Erythroblast (primary cell): ENCODE results near the gene SPATA16.
"Not testable (repeated sequence)": the region's sequence is repeated elsewhere in the genome, so short reads cannot be mapped to it uniquely, and the experiment has no call there.

ENCODE experiments used
- DNase-seq, 2 experiments: peaks; one replicate each; lab custom pipeline; 2025; lab: John Stamatoyannopoulos, UW
- GATA1 ChIP-seq: IDR thresholded peaks from 2 replicates; pipeline ENCODE4 v1.6.1; 2011; ENCODE audit warnings: low read depth, mild to moderate bottlenecking, control low read depth, low read length, moderate library complexity
- POLR2A ChIP-seq: IDR thresholded peaks from 2 replicates; pipeline ENCODE4 v1.6.1; 2011; ENCODE audit warnings: mild to moderate bottlenecking, low read length

The SPATA16 gene

DNA sequence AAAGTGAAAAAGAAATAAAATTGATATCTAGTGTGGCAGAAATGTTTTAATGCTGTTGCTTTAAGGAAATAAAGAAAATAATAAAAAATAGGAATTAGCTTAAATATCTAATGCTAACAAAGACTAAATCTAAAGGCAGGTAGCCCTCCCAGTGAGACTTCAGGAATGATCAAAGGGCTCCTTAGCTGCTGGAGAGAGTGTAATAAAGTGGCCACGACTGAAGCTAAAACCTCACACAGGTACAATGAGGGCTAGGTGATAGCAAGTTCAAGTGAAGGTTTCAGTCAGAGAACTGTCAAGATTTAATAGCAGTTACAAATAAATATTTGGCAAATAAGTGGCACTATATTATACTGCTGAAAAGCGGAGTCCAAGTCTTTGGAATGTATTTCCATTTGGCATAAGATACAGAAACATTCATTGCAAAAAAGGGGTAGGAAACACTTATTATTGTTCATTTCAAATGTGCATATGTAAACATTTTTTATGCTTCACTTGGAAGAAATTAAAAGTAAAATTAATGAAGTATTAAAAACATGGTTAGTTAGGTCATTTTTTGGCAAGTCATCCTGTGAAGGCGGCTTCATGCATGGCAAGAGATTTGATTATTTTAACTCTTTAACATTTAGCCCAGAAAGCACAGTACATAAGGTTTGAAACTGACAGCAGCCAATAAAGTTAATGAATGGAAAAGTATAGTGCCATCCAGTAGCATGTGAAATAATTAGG is 222.3 kb downstream of the SPATA16 start:
- TF ChIP-seq POLR2A, result no peak
- TF ChIP-seq GATA1, result no peak
- DNase-seq, result no peak

DNA sequence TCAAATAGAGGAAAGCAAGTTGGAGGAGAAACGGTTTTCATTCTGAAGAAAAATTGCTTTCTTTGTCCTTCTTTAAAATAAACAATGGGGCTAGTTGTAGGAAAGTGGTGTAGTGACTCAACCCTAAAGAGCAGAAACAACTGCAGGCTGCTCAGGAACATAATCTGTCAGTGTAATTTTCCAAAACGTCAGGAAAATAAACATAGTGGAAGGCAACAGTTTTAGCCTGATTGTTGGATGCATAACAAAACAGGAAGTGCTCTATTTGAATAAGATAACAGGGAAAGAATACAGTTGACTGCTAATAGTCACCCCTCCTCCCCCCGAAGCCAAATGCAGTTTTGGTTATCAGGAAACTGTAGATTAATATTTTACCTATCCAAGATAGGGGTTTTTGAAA is 222.9 kb downstream of the SPATA16 start:
- TF ChIP-seq POLR2A, result no peak
- no peak for TF ChIP-seq GATA1
- no peak for DNase-seq

- no peak for DNase-seq
- no peak for TF ChIP-seq GATA1
- TF ChIP-seq POLR2A, result no peak
Measured at GRCh38 chr3:172915911-172916514, 225.0 kb downstream of the SPATA16 start.

GRCh38 chr3:172914854-172915253 is 226.2 kb downstream of the SPATA16 start:
- no peak for TF ChIP-seq GATA1
- no peak for TF ChIP-seq POLR2A
- DNase-seq, result no peak

GRCh38 chr3:172913911-172914655 is 227.0 kb downstream of the SPATA16 start:
- TF ChIP-seq POLR2A, result no peak
- TF ChIP-seq GATA1, result no peak
- DNase-seq, result no peak

GRCh38 chr3:172911142-172911541 is 229.9 kb downstream of the SPATA16 start:
- DNase-seq, result peak in 1 of 2 experiments; percentile 2
- TF ChIP-seq GATA1, result no peak
- TF ChIP-seq POLR2A, result no peak

DNA sequence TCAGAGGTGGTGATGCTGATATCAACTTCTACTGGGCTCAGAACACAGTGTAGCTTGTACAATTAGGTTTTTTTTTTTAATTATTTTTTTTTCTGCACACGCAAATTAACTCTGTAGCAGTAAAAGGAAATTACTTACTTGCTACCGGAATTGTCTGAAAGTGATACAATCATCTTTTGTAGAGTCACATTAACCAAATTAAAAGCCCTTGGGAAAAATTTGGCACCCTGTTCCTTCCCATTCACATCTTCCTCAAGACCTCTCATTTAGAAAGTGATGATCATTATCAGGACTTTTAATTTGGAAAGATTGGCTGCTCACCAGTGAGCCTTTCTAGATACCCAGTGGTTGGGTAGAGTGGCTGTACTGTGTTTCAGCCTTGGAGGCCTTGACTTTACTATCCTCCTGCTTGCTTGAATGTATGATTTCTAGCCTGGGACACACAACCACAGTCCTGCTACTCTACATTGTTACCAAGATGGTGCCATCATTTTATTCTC is 232.2 kb downstream of the SPATA16 start:
- TF ChIP-seq POLR2A (no peak), GATA1 (no peak)
- DNase-seq, result no peak

- TF ChIP-seq POLR2A (no peak), GATA1 (no peak)
- DNase-seq, result no peak
Measured at GRCh38 chr3:172905451-172905850, 235.6 kb downstream of the SPATA16 start.

GRCh38 chr3:172904711-172905373 is 236.2 kb downstream of the SPATA16 start:
- DNase-seq, result no peak
- no peak for TF ChIP-seq POLR2A
- TF ChIP-seq GATA1, result no peak

DNA sequence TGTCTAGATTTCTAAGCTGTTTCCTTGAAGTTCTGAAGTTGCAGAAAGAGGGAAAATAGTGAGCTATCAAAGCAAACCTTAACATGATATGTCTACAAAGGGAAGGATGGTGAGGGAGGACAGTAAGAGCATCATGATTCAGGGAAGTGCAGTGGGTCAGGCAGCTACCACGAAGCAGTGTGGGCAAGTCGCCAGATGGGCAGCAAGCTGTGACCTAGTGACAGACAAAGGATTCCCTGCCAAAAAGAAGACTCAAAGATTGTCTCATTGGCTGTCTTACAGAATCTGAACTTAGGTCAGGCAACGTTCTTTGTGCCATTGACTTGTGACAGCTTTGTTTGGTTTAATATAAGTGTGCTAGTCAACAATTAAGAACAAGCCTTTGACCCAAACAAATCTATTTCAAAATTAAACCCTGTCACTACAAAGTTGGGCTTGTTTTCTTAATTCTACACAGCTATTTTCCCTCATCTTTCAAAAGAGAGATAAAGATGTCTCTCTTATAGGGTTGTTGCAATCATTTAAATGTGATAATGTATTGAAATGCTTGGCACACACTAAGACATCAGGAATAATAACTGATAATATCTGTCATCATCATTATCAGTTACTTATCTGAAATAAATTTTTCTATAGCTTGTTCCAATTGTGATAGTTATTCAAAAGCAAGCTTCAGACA is 237.3 kb downstream of the SPATA16 start:
- no peak for DNase-seq
- no peak for TF ChIP-seq GATA1

DNA sequence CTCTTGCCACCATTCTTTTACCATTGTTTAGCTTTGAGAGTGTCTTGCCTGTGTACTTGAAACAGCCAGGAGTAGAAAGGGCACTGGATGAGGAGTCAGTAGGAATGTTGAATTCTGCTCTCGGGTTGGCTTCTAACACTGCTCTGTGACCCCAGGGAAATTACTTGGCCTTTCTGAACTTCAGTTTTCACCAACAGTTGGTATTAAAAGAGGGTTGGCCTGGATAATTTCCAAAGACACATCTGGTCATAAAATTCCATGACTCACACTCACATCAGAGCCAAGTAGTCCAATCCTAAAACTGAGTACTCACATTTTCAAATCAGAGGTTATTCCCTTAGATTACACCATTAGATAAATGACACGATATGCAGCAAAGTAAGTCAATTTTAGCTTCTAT is 248.9 kb downstream of the SPATA16 start:
- DNase-seq, result no peak
- TF ChIP-seq GATA1, result no peak
- no peak for TF ChIP-seq POLR2A

DNA sequence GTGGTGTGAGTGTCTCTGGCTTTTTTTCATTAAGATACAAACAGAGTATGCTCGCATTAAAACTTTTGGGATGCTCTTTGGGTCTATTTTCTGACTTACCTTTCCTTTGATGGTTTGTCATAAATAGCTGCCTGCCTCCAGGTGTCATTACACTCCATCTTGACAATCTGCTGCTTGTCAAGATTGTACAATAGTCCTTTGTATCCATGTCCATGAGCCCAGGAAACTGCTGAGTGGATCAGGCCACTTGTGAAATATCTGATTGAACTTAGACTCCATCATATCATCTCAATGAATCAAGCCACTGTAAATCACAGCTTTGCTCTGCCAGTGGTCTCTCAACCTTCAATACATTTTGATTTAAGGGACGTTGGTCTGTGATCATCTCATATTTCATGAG is 255.3 kb downstream of the SPATA16 start:
- no peak for DNase-seq
- TF ChIP-seq GATA1, result no peak
- no peak for TF ChIP-seq POLR2A

GRCh38 chr3:172882563-172882962 is 258.5 kb downstream of the SPATA16 start:
- no peak for DNase-seq
- TF ChIP-seq POLR2A, result no peak

- DNase-seq, result not testable (repeated sequence)
Measured at GRCh38 chr3:172879381-172879780, 261.7 kb downstream of the SPATA16 start.
